ENCODE results near the gene NKX2-2. TPM values are rescaled to one million over a fixed set of nuclear protein-coding genes. Genes with fewer than 3 reads are reported as not detected.

The NKX2-2 gene
- polyA plus RNA-seq, 1 experiment, result not detected

GRCh38 chr20:21505161-21505809, 8.6 kb downstream of the NKX2-2 start:
- Histone ChIP-seq H3K27ac (ENCODE audit: low read depth, low read length) (no peak overlapping the region), H3K27me3 (ENCODE audit: control insufficient read depth, insufficient read depth, low read length) (peaks cover 45% of the 10 kb centered on the region), H3K9me3 (ENCODE audit: control insufficient read depth, insufficient read depth, low read length) (no peaks in the 10 kb centered on the region; the same call in 1 of the 2 replicates), H3K4me3 (ENCODE audit: low read depth, low read length) (peak overlapping the region; percentile 48; the same call in 1 of the 2 replicates)
- CTCF ChIA-PET, result interaction anchor here (0.6 to 9.2 kb wide), 43 partner anchors 9 to 680 kb away, joined by 3 to 270 read pairs (median 4); partner anchors contain the start of gene KIZ
- TF ChIP-seq CTCF (IDR thresholded peaks at IDR 0.05; ENCODE audit: low read depth, low read length), result peak; percentile 97
- no peak for DNase-seq (ENCODE audit: low read depth, low spot score)
- POLR2A ChIA-PET, result interaction anchor here (1.0 kb wide), 1 partner anchor 270 kb away, joined by 3 read pairs; no protein-coding TSS in a partner anchor

GRCh38 chr20:21504323-21504722, 9.5 kb downstream of the NKX2-2 start:
- no peak overlapping the region for H3K4me3 ChIP-seq (ENCODE audit: low read depth, low read length)
- ChIA-PET CTCF (interaction anchor here (0.6 to 9.2 kb wide), 30 partner anchors 8 to 668 kb away, joined by 3 to 270 read pairs (median 4); partner anchors contain the start of gene KIZ), POLR2A (no interaction called here)
- TF ChIP-seq CTCF (IDR thresholded peaks at IDR 0.05; ENCODE audit: low read depth, low read length), result no peak
- no peak for DNase-seq (ENCODE audit: low read depth, low spot score)
- H3K27me3 ChIP-seq (ENCODE audit: control insufficient read depth, insufficient read depth, low read length), result peaks cover 36% of the 10 kb centered on the region
- H3K27ac ChIP-seq (ENCODE audit: low read depth, low read length), result no peak overlapping the region
- no peaks in the 10 kb centered on the region; the same call in 1 of the 2 replicates for H3K9me3 ChIP-seq (ENCODE audit: control insufficient read depth, insufficient read depth, low read length)

DNA sequence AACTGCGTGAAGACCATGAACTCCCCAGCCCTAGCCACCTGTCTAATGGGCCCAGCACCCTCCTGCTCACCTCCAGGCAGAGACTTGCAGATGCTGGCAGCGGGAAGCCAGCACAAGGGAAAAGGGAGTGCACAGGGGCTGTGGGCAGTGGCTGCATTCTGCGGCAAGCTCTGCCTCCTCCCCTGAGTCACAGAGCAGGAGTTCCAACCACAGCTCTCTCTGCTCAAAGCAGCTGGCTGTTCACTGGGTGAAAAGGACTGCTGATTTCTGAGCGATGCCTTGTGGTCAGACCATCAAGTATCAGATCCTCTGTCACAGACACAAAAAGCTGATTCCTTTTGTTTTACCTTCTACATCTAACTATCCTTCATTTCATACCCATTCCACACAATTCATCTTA, 10.5 kb downstream of the NKX2-2 start:
- Histone ChIP-seq H3K4me3 (ENCODE audit: low read depth, low read length) (no peak overlapping the region), H3K27ac (ENCODE audit: low read depth, low read length) (no peak overlapping the region), H3K9me3 (ENCODE audit: control insufficient read depth, insufficient read depth, low read length) (no peaks in the 10 kb centered on the region; the same call in 1 of the 2 replicates), H3K27me3 (ENCODE audit: control insufficient read depth, insufficient read depth, low read length) (peaks cover 29% of the 10 kb centered on the region)
- ChIA-PET POLR2A (no interaction called here), CTCF (interaction anchor here (0.8 to 9.2 kb wide), 8 partner anchors 12 to 666 kb away, joined by 3 to 270 read pairs (median 8); no protein-coding TSS in a partner anchor)
- DNase-seq (ENCODE audit: low read depth, low spot score), result no peak
- TF ChIP-seq CTCF (IDR thresholded peaks at IDR 0.05; ENCODE audit: low read depth, low read length), result no peak

- POLR2A ChIA-PET, result no interaction called here
- Histone ChIP-seq H3K27ac (ENCODE audit: low read depth, low read length) (no peak overlapping the region), H3K9me3 (ENCODE audit: control insufficient read depth, insufficient read depth, low read length) (no peaks in the 10 kb centered on the region; the same call in 1 of the 2 replicates), H3K27me3 (ENCODE audit: control insufficient read depth, insufficient read depth, low read length) (peaks cover 13% of the 10 kb centered on the region), H3K4me3 (ENCODE audit: low read depth, low read length) (no peak overlapping the region)
- TF ChIP-seq CTCF (IDR thresholded peaks at IDR 0.05; ENCODE audit: low read depth, low read length), result no peak
- no peak for DNase-seq (ENCODE audit: low read depth, low spot score)
- CTCF ChIA-PET, result interaction anchor here (6.2 to 9.2 kb wide), 2 partner anchors 265 to 641 kb away, joined by 88 to 270 read pairs; no protein-coding TSS in a partner anchor
These were observed 12.7 kb downstream of the NKX2-2 start for GRCh38 chr20:21501184-21501583.

DNA sequence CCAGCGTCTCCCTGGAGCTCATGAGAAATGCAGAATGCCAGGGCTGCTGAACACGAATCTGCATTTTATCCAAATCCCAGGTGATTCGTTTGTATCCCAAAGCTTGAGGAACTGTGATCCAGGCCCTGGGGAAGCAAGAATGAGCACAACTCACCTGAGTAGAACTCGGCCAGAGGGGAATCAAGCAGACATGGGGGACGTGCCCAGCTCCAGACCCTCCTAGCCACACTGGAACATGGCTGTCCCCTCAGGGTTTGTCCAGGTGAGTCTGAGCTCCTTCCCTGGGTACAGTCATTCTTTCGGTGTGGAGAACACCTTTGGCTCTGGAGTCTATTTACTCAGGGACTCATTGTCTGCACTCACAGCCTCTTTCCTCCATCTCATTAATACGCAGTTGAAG, 13.3 kb downstream of the NKX2-2 start:
- ChIA-PET POLR2A (no interaction called here), CTCF (interaction anchor here (1.1 to 9.2 kb wide), 2 partner anchors 264 to 640 kb away, joined by 4 to 270 read pairs; no protein-coding TSS in a partner anchor)
- Histone ChIP-seq H3K4me3 (ENCODE audit: low read depth, low read length) (no peak overlapping the region), H3K9me3 (ENCODE audit: control insufficient read depth, insufficient read depth, low read length) (no peaks in the 10 kb centered on the region; the same call in 1 of the 2 replicates), H3K27ac (ENCODE audit: low read depth, low read length) (no peak overlapping the region), H3K27me3 (ENCODE audit: control insufficient read depth, insufficient read depth, low read length) (peaks cover 11% of the 10 kb centered on the region)
- no peak for TF ChIP-seq CTCF (IDR thresholded peaks at IDR 0.05; ENCODE audit: low read depth, low read length)
- DNase-seq (ENCODE audit: low read depth, low spot score), result no peak
